Measurements from ENCODE around the gene PRKCD. TPM values are rescaled to one million over a fixed set of nuclear protein-coding genes. Genes with fewer than 3 reads are reported as not detected.

The PRKCD gene
- total RNA-seq, 1 experiment from 2014 or later: 22.7 TPM

DNA sequence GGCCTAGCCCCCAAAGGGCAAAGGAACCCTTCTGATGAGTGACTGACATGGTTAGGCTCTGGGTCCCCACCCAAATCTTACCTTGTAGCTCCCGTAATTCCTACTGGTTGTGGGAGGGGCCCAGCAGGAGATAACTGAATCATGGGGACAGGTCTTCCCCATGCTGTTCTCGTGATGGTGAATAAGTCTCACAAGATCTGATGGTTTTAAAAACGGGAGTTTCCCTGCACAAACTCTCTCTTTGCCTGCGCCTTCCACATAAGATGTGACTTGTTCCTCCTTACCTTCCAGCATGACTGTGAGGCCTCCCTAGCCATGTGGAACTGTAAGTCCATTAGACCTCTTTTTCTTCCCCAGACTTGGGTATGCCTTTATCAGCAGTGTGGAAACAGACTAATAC lies 77.9 kb downstream of the PRKCD start:
- no peaks in the 10 kb centered on the region for H3K9me3 ChIP-seq (ENCODE audit: low read length)
- no peaks in the 10 kb centered on the region for H3K4me1 ChIP-seq (ENCODE audit: low read length)
- H3K9me2 ChIP-seq (replicated peaks; ENCODE audit: insufficient read depth, low read length): no peaks in the 10 kb centered on the region
- no peak overlapping the region for H3K9ac ChIP-seq (ENCODE audit: low read length)
- peaks cover 55% of the 10 kb centered on the region for H3K36me3 ChIP-seq (ENCODE audit: insufficient read depth, low read length)
- no peak overlapping the region for H3K4me3 ChIP-seq (ENCODE audit: low read length)
- H2AFZ ChIP-seq (ENCODE audit: low read length): no peak overlapping the region
- H3K27ac ChIP-seq (ENCODE audit: low read length): no peak overlapping the region
- no peaks in the 10 kb centered on the region for H3K27me3 ChIP-seq (ENCODE audit: low read length)
- H4K20me1 ChIP-seq (ENCODE audit: insufficient read depth, low read depth, low read length): peaks cover 42% of the 10 kb centered on the region
- no peak for DNase-seq
- H3K4me2 ChIP-seq (ENCODE audit: low read depth, low read length, poor library complexity, severe bottlenecking): no peak overlapping the region
- peaks cover 29% of the 10 kb centered on the region for H3K79me2 ChIP-seq (ENCODE audit: low read length)

DNA sequence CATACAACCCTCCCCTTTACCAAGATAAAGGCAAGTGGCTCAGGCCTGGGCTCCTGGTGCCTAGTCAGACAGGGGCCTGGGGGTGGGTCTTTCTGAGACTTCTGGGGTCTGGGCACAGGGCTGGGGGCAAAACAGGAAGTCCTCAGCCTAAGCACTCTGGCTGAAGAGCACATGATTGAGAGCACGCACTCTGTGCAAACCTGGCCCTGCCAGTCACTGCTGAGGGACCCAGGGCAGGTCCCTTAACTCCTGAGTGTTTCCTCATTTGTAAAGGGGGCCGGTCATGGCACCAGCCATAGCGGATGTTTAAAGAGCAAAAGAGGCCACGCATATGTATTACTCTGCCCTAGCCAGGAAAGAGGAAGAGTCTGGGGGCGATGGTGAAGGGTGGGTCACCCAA lies 78.8 kb downstream of the PRKCD start:
- Histone ChIP-seq H3K9me2 (replicated peaks; ENCODE audit: insufficient read depth, low read length) (no peaks in the 10 kb centered on the region), H2AFZ (ENCODE audit: low read length) (no peak overlapping the region), H3K4me3 (ENCODE audit: low read length) (no peak overlapping the region), H3K36me3 (ENCODE audit: insufficient read depth, low read length) (peaks cover 47% of the 10 kb centered on the region), H3K79me2 (ENCODE audit: low read length) (peaks cover 38% of the 10 kb centered on the region), H3K9me3 (ENCODE audit: low read length) (no peaks in the 10 kb centered on the region), H3K27me3 (ENCODE audit: low read length) (no peaks in the 10 kb centered on the region), H3K9ac (ENCODE audit: low read length) (no peak overlapping the region), H3K4me1 (ENCODE audit: low read length) (no peaks in the 10 kb centered on the region), H3K4me2 (ENCODE audit: low read depth, low read length, poor library complexity, severe bottlenecking) (no peak overlapping the region), H3K27ac (ENCODE audit: low read length) (no peak overlapping the region), H4K20me1 (ENCODE audit: insufficient read depth, low read depth, low read length) (peaks cover 51% of the 10 kb centered on the region)
- no peak for DNase-seq

DNA sequence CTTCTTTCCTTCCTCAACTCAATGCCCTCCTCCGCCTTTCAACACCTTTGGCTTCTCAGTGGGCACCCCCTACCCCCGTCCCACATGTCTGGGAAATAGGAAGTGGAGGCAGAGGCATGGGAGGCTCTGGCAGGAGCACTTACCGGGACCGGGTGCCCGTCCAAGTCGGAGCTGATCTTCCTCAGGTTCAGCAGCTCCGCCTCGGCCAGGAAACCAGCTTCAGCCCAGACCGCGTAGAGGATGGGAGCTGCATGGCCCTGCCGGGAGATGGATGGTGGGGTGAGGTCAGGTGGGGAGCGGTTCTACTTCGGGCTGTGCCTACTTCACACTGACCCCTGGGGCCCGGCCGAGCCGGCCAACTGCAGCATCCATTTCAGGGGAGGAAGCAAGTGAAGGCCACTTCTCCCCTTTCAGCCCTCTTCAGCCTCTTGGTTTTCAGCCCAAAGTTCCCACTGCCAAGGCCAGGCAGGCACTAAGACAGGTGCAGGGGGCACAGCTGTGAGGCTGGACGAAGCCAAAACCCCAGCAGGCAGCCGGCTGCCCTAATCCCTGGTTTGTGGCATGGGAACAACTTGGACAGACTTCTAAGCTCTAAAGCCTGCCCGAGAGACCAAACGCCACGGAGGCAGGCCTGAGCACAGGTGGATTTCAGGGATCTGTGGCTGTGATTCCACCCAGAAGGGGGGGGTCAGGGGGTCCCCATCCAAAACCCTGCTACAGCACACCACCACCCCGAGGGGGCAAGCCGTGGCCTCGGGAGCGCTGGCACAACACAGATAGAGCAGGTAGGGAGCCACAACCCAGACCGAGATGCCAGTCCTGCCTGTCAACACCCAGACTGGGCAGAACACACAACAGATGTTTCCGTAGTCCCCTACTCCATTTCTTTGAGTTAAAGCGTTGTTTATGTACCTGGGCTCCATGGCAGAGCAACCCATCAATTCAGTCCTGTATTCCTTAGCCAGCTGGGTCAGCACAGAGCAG lies 80.3 kb downstream of the PRKCD start:
- peaks cover 56% of the 10 kb centered on the region for H4K20me1 ChIP-seq (ENCODE audit: insufficient read depth, low read depth, low read length)

DNA sequence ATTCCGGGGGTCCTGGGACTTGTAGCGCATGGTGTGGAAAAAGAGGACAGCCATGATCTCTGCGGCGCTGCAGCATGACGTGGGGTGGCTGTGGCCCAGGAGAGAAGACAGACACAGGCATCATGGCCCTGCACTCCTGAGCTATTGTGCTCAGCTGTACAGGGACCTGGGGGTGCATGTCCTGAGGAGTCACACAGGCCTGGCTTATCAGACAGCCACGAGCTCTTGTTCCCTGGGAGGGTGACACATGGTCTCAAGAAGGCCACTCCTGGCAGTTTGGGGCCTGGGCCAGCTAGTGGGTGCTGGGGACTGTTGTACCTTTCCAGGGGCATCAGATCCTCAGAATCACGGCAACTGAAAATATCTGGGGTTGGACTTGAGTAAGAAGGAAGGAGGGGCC lies 81.1 kb downstream of the PRKCD start:
- H3K4me1 ChIP-seq (ENCODE audit: low read length): no peaks in the 10 kb centered on the region
- H3K27me3 ChIP-seq (ENCODE audit: low read length): no peaks in the 10 kb centered on the region
- no peak overlapping the region for H3K4me2 ChIP-seq (ENCODE audit: low read depth, low read length, poor library complexity, severe bottlenecking)
- no peaks in the 10 kb centered on the region for H3K9me2 ChIP-seq (replicated peaks; ENCODE audit: insufficient read depth, low read length)
- H4K20me1 ChIP-seq (ENCODE audit: insufficient read depth, low read depth, low read length): peaks cover 52% of the 10 kb centered on the region
- no peak overlapping the region for H3K4me3 ChIP-seq (ENCODE audit: low read length)
- H3K36me3 ChIP-seq (ENCODE audit: insufficient read depth, low read length): peaks cover 38% of the 10 kb centered on the region
- no peak overlapping the region for H3K9ac ChIP-seq (ENCODE audit: low read length)
- H2AFZ ChIP-seq (ENCODE audit: low read length): no peak overlapping the region
- no peaks in the 10 kb centered on the region for H3K9me3 ChIP-seq (ENCODE audit: low read length)
- H3K27ac ChIP-seq (ENCODE audit: low read length): no peak overlapping the region
- DNase-seq: no peak
- peaks cover 62% of the 10 kb centered on the region for H3K79me2 ChIP-seq (ENCODE audit: low read length)

More for the DNA sequence above, 80.3 kb downstream of the PRKCD start:
- Histone ChIP-seq H3K9me2 (replicated peaks; ENCODE audit: insufficient read depth, low read length) (no peaks in the 10 kb centered on the region), H3K27me3 (ENCODE audit: low read length) (no peaks in the 10 kb centered on the region), H3K36me3 (ENCODE audit: insufficient read depth, low read length) (peaks cover 44% of the 10 kb centered on the region), H3K9me3 (ENCODE audit: low read length) (no peaks in the 10 kb centered on the region), H3K4me2 (ENCODE audit: low read depth, low read length, poor library complexity, severe bottlenecking) (no peak overlapping the region), H3K4me3 (ENCODE audit: low read length) (no peak overlapping the region), H3K27ac (ENCODE audit: low read length) (no peak overlapping the region), H2AFZ (ENCODE audit: low read length) (no peak overlapping the region), H3K4me1 (ENCODE audit: low read length) (no peaks in the 10 kb centered on the region), H3K79me2 (ENCODE audit: low read length) (peaks cover 53% of the 10 kb centered on the region), H3K9ac (ENCODE audit: low read length) (no peak overlapping the region)
- no peak for DNase-seq

Other genes starting within 250 kb of the PRKCD start
- 0.58 and 3.0 TPM in 2 replicates for gene SFMBT1, start 115.1 kb upstream of the PRKCD start, total RNA-seq (2014; rRNA removed; shearing (Covaris generic); ENCODE audit: low replicate concordance)
- gene RFT1, start 30.8 kb upstream of the PRKCD start, total RNA-seq (2014; rRNA removed; shearing (Covaris generic); ENCODE audit: low replicate concordance): 20.5 and 29.9 TPM in 2 replicates
- 377 and 455 TPM in 2 replicates for gene TKT, start 94.8 kb downstream of the PRKCD start, total RNA-seq (2014; rRNA removed; shearing (Covaris generic); ENCODE audit: low replicate concordance)
- gene DCP1A, start 186.3 kb downstream of the PRKCD start, total RNA-seq (2014; rRNA removed; shearing (Covaris generic); ENCODE audit: low replicate concordance): 16.6 and 29.8 TPM in 2 replicates